ENCODE measurements around the gene TNP2.

- TF ChIP-seq, protein P1, sequence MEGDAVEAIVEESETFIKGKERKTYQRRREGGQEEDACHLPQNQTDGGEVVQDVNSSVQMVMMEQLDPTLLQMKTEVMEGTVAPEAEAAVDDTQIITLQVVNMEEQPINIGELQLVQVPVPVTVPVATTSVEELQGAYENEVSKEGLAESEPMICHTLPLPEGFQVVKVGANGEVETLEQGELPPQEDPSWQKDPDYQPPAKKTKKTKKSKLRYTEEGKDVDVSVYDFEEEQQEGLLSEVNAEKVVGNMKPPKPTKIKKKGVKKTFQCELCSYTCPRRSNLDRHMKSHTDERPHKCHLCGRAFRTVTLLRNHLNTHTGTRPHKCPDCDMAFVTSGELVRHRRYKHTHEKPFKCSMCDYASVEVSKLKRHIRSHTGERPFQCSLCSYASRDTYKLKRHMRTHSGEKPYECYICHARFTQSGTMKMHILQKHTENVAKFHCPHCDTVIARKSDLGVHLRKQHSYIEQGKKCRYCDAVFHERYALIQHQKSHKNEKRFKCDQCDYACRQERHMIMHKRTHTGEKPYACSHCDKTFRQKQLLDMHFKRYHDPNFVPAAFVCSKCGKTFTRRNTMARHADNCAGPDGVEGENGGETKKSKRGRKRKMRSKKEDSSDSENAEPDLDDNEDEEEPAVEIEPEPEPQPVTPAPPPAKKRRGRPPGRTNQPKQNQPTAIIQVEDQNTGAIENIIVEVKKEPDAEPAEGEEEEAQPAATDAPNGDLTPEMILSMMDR (IDR thresholded peaks at IDR 0.05), result no peak
- TF ChIP-seq EP300 (IDR thresholded peaks at IDR 0.05) (no peak), POLR2AphosphoS5 (IDR thresholded peaks at IDR 0.05) (no peak)
These were observed 39.7 kb downstream of the TNP2 start for GRCh38 chr16:11229432-11229831.
